Measurements from ENCODE around the gene GADD45G. TPM values are rescaled to one million over a fixed set of nuclear protein-coding genes. Genes with fewer than 3 reads are reported as not detected.

Gene GADD45G
- total and polyA plus RNA-seq, 10 of the 15 experiments (the other 5 are each of a cell fraction or from before 2014, with no cell fraction given) = 0.07 to 1.00 (median 0.29) TPM; not detected in 4

DNA sequence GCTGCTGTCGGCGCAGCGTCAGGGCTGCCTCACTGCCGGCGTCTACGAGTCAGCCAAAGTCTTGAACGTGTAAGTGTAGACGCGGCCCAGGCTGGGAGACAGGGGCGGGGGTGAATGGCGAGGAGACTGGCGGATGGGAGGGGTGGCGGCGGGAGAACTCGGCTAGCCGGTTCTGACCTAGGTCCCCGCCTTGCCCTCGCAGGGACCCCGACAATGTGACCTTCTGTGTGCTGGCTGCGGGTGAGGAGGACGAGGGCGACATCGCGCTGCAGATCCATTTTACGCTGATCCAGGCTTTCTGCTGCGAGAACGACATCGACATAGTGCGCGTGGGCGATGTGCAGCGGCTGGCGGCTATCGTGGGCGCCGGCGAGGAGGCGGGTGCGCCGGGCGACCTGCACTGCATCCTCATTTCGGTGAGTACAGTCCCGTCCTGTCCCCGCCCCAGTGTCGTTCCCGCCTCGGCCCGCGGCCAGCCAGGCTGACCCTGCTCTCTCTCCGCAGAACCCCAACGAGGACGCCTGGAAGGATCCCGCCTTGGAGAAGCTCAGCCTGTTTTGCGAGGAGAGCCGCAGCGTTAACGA is 745 bp downstream of the GADD45G start (continued):
- TF ChIP-seq, protein P1, sequence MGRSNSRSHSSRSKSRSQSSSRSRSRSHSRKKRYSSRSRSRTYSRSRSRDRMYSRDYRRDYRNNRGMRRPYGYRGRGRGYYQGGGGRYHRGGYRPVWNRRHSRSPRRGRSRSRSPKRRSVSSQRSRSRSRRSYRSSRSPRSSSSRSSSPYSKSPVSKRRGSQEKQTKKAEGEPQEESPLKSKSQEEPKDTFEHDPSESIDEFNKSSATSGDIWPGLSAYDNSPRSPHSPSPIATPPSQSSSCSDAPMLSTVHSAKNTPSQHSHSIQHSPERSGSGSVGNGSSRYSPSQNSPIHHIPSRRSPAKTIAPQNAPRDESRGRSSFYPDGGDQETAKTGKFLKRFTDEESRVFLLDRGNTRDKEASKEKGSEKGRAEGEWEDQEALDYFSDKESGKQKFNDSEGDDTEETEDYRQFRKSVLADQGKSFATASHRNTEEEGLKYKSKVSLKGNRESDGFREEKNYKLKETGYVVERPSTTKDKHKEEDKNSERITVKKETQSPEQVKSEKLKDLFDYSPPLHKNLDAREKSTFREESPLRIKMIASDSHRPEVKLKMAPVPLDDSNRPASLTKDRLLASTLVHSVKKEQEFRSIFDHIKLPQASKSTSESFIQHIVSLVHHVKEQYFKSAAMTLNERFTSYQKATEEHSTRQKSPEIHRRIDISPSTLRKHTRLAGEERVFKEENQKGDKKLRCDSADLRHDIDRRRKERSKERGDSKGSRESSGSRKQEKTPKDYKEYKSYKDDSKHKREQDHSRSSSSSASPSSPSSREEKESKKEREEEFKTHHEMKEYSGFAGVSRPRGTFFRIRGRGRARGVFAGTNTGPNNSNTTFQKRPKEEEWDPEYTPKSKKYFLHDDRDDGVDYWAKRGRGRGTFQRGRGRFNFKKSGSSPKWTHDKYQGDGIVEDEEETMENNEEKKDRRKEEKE (IDR thresholded peaks at IDR 0.05) = no peak
- TF ChIP-seq CBX5 (IDR thresholded peaks at IDR 0.05; ENCODE audit: low read depth) = no peak
- TF ChIP-seq ZNF274 (IDR thresholded peaks at IDR 0.05; ENCODE audit: insufficient read depth, insufficient read length) = no peak
- TF ChIP-seq POLR2AphosphoS5 (IDR thresholded peaks at IDR 0.05; ENCODE audit: low read length) = no peak
- TF ChIP-seq, protein P2, sequence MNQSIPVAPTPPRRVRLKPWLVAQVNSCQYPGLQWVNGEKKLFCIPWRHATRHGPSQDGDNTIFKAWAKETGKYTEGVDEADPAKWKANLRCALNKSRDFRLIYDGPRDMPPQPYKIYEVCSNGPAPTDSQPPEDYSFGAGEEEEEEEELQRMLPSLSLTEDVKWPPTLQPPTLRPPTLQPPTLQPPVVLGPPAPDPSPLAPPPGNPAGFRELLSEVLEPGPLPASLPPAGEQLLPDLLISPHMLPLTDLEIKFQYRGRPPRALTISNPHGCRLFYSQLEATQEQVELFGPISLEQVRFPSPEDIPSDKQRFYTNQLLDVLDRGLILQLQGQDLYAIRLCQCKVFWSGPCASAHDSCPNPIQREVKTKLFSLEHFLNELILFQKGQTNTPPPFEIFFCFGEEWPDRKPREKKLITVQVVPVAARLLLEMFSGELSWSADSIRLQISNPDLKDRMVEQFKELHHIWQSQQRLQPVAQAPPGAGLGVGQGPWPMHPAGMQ (IDR thresholded peaks at IDR 0.05; ENCODE audit: borderline replicate concordance) = no peak
- no peak for TF ChIP-seq RAD51 (IDR thresholded peaks at IDR 0.05)
- no peak for TF ChIP-seq MEF2A (IDR thresholded peaks at IDR 0.05; ENCODE audit: insufficient read depth, low read depth, low read length)
- no peak for TF ChIP-seq ZNF217 (IDR thresholded peaks at IDR 0.05)

Data from GM12878 (cell line).